Prostate gland (tissue), 2 donors: Measurements from ENCODE around the gene CBFA2T3. TPM values are rescaled to one million over a fixed set of nuclear protein-coding genes. Genes with fewer than 3 reads are reported as not detected.

Source experiments
- DNase-seq: peaks from one replicate; pipeline ENCODE4 v3.0.0-alpha.2; 2019; ENCODE audit warnings: low spot score
- H3K27ac ChIP-seq, 2 donors: fragments of 200-600 bp; sonication (generic); 2 replicates each; pipeline ENCODE4 v1.5.1; 2017 to 2019
- H3K27me3 ChIP-seq: fragments of 200-600 bp; sonication (generic); replicated peaks from 2 replicates; pipeline ENCODE4 v1.5.1; 2019; ENCODE audit not compliant: insufficient read depth
- H3K36me3 ChIP-seq, 2 donors: fragments of 200-600 bp; sonication (generic); 1 replicate in 1 of 2; 2 replicates in 1 of 2; pipeline versions ENCODE4 v1.5.1 to v1.8.1; 2017 to 2019
- H3K4me1 ChIP-seq: fragments of 200-600 bp; sonication (generic); replicated peaks from 2 replicates; pipeline ENCODE4 v1.5.1; 2019
- H3K4me3 ChIP-seq, 2 donors: fragments of 200-600 bp; sonication (generic); 2 replicates each; pipeline ENCODE4 v1.5.1; 2017 to 2019
- H3K9me3 ChIP-seq: fragments of 200-600 bp; sonication (generic); 2 replicates; pipeline ENCODE4 v1.5.1; 2017
- CTCF ChIP-seq, 4 experiments: fragments of 200-600 bp in 2 of 4; fragments of 450-650 bp in 2 of 4; sonication (generic) in 2 of 4; IDR thresholded peaks; 1 replicate in 3 of 4; 2 replicates in 1 of 4; pipeline ENCODE4 v1.5.1; 2016 to 2019; ENCODE audit warnings: antibody characterized with exemption in 4 of 4, mild to moderate bottlenecking in 2 of 4, moderate library complexity in 2 of 4
- POLR2A ChIP-seq: fragments of 450-650 bp; IDR thresholded peaks from one replicate; pipeline ENCODE4 v1.6.1; 2016; ENCODE audit warnings: antibody characterized with exemption, mild to moderate bottlenecking
- POLR2AphosphoS5 ChIP-seq: sonication (generic); formaldehyde crosslinking; IDR thresholded peaks from one replicate; pipeline ENCODE4 v1.6.1; 2017; ENCODE audit warnings: antibody characterized with exemption
- WGBS: methylation state at CpG from one replicate; pipeline ENCODE4 v1.1.5; 2018; 5-methylcytosine and 5-hydroxymethylcytosine counted together
- intact Hi-C: fragments of 100-400 bp; cut with DNase I; formaldehyde crosslinking; loops from one replicate; pipeline ENCODE4 v1.14.2; 2022
- total RNA-seq, 2 donors: library from RNA; depleted of rRNA; stranded (reverse); fragments of >200 nt; gene quantifications; one replicate each; pipeline ENCODE4 v1.1.0, GENCODE V29; 2016

Gene CBFA2T3
- total RNA-seq, 2 donors from 2014 or later = 4.5 to 8.7 TPM

GRCh38 chr16:88965826-88966480 lies 11.1 kb downstream of the CBFA2T3 start:
- intact Hi-C loops = no loop called here
- no peaks in the 10 kb centered on the region for H3K9me3 ChIP-seq
- H3K4me1 ChIP-seq = no peaks in the 10 kb centered on the region
- no peak overlapping the region for H3K4me3 ChIP-seq
- H3K27ac ChIP-seq = no peak overlapping the region
- H3K36me3 ChIP-seq = no peaks in the 10 kb centered on the region
- 80% methylated on average over 19 of the region's 19 CpGs for WGBS
- no peaks in the 10 kb centered on the region for H3K27me3 ChIP-seq
- DNase-seq = no peak
- TF ChIP-seq POLR2AphosphoS5 (no peak), POLR2A (no peak), CTCF (IDR thresholded peaks at IDR 0.05) (no peak)

- intact Hi-C loops = no loop called here
- H3K27me3 ChIP-seq = no peaks in the 10 kb centered on the region
- no peak for TF ChIP-seq POLR2A
- TF ChIP-seq POLR2AphosphoS5 = no peak
- TF ChIP-seq CTCF (IDR thresholded peaks at IDR 0.05) = no peak
Observed at GRCh38 chr16:88965411-88965810, 11.6 kb downstream of the CBFA2T3 start.

GRCh38 chr16:88964636-88965035 lies 12.4 kb downstream of the CBFA2T3 start:
- no peak overlapping the region for H3K27ac ChIP-seq
- H3K9me3 ChIP-seq = no peaks in the 10 kb centered on the region
- no peak for TF ChIP-seq POLR2A
- no peak for TF ChIP-seq POLR2AphosphoS5
- TF ChIP-seq CTCF (IDR thresholded peaks at IDR 0.05) = no peak
- H3K4me1 ChIP-seq = no peaks in the 10 kb centered on the region
- no peaks in the 10 kb centered on the region for H3K36me3 ChIP-seq
- H3K4me3 ChIP-seq = no peak overlapping the region
- DNase-seq = no peak
- intact Hi-C loops = no loop called here
- H3K27me3 ChIP-seq = no peaks in the 10 kb centered on the region

More at GRCh38 chr16:88965411-88965810, 11.6 kb downstream of the CBFA2T3 start:
- H3K4me3 ChIP-seq = no peak overlapping the region
- H3K27ac ChIP-seq = no peak overlapping the region
- no peaks in the 10 kb centered on the region for H3K9me3 ChIP-seq
- no peaks in the 10 kb centered on the region for H3K36me3 ChIP-seq
- DNase-seq = no peak
- no peaks in the 10 kb centered on the region for H3K4me1 ChIP-seq
- 72% methylated on average over 8 of the region's 8 CpGs for WGBS

- WGBS = 72% methylated on average over 20 of the region's 20 CpGs
- Histone ChIP-seq H3K36me3 (no peaks in the 10 kb centered on the region), H3K4me1 (no peaks in the 10 kb centered on the region), H3K27me3 (no peaks in the 10 kb centered on the region), H3K9me3 (no peaks in the 10 kb centered on the region), H3K4me3 (no peak overlapping the region), H3K27ac (no peak overlapping the region)
- no peak for DNase-seq
- intact Hi-C loops = no loop called here
- TF ChIP-seq POLR2AphosphoS5 = no peak
- no peak for TF ChIP-seq POLR2A
- TF ChIP-seq CTCF (IDR thresholded peaks at IDR 0.05) = no peak
Observed at GRCh38 chr16:88963583-88963982, 13.4 kb downstream of the CBFA2T3 start.

GRCh38 chr16:88962478-88963152 lies 14.4 kb downstream of the CBFA2T3 start:
- H3K27me3 ChIP-seq = no peaks in the 10 kb centered on the region

More at GRCh38 chr16:88962478-88963152, 14.4 kb downstream of the CBFA2T3 start:
- DNase-seq = no peak
- Histone ChIP-seq H3K4me3 (no peak overlapping the region), H3K36me3 (no peaks in the 10 kb centered on the region), H3K27ac (no peak overlapping the region), H3K4me1 (no peaks in the 10 kb centered on the region), H3K9me3 (no peaks in the 10 kb centered on the region)
- TF ChIP-seq POLR2AphosphoS5 (no peak), CTCF (IDR thresholded peaks at IDR 0.05) (no peak), POLR2A (no peak)
- intact Hi-C loops = no loop called here
- 84% methylated on average over 23 of the region's 23 CpGs for WGBS
